DMS53 treated with DMSO at 0.1 percent for 48 hours (cell line): ENCODE results near the gene ATP5MC2.

Experiments
- DNase-seq: peaks from one replicate; lab custom pipeline; 2025; ENCODE audit not compliant: unreplicated experiment; lab: John Stamatoyannopoulos, UW

The ATP5MC2 gene

GRCh38 chr12:53616950-53617349 lies 58.9 kb downstream of the ATP5MC2 start:
- no peak for DNase-seq
